DND-41 (cell line): ENCODE measurements around the gene WDR17.

Experiments used
- ATAC-seq: fragments of 200-7000 bp; cut with Tn5 transposase; 3 replicates; pipeline ENCODE4 v1.9.1; 2021; ENCODE audit warnings: low read depth; ENCODE audit not compliant: insufficient read depth
- DNase-seq: peaks from one replicate; pipeline ENCODE4 v3.0.0-alpha.2; 2020
- H2AFZ ChIP-seq: 2 replicates; pipeline ENCODE4 v1.6.0; 2012; ENCODE audit warnings: low read depth, low read length
- H3K27ac ChIP-seq: 2 replicates; pipeline ENCODE4 v1.5.1; 2012; ENCODE audit warnings: low read length, inconsistent platforms
- H3K27me3 ChIP-seq: fragments of 200-600 bp; sonication (generic); 2 replicates; pipeline ENCODE4 v1.6.0; 2012; ENCODE audit warnings: low read length, mild to moderate bottlenecking, inconsistent platforms; ENCODE audit not compliant: insufficient read depth, poor library complexity
- H3K36me3 ChIP-seq: 2 replicates; pipeline ENCODE4 v1.5.1; 2012; ENCODE audit warnings: low read length, inconsistent platforms; ENCODE audit not compliant: insufficient read depth
- H3K4me1 ChIP-seq: 2 replicates; pipeline ENCODE4 v1.5.1; 2012; ENCODE audit warnings: mild to moderate bottlenecking, low read length; ENCODE audit not compliant: insufficient read depth
- H3K4me2 ChIP-seq: 2 replicates; pipeline ENCODE4 v1.6.0; 2012; ENCODE audit warnings: mild to moderate bottlenecking, moderate library complexity, low read length, inconsistent platforms; ENCODE audit not compliant: insufficient read depth
- H3K4me3 ChIP-seq, 2 experiments: fragments of 200-600 bp in 1 of 2; shearing (Covaris generic) in 1 of 2; 2 replicates each; pipeline ENCODE4 v1.5.1; 2012 to 2016; ENCODE audit warnings: inconsistent platforms in 2 of 2, low read length in 2 of 2, mild to moderate bottlenecking in 2 of 2, low read depth in 1 of 2, moderate library complexity in 1 of 2
- H3K79me2 ChIP-seq: 2 replicates; pipeline ENCODE4 v1.6.0; 2012; ENCODE audit warnings: low read length, inconsistent platforms; ENCODE audit not compliant: insufficient read depth
- H3K9ac ChIP-seq: 2 replicates; pipeline ENCODE4 v1.6.0; 2012; ENCODE audit warnings: low read depth, mild to moderate bottlenecking, inconsistent platforms, low read length, moderate library complexity
- H3K9me3 ChIP-seq: 2 replicates; pipeline ENCODE4 v1.5.1; 2012; ENCODE audit warnings: low read length, moderate library complexity, mild to moderate bottlenecking, inconsistent platforms; ENCODE audit not compliant: insufficient read depth, severe bottlenecking
- H4K20me1 ChIP-seq: 2 replicates; pipeline ENCODE4 v1.6.0; 2012; ENCODE audit warnings: low read length; ENCODE audit not compliant: insufficient read depth
- CTCF ChIP-seq: IDR thresholded peaks from 2 replicates; pipeline ENCODE4 v1.5.1; 2012; ENCODE audit warnings: borderline replicate concordance, low read length, moderate library complexity, mild to moderate bottlenecking; ENCODE audit not compliant: poor library complexity, severe bottlenecking; ENCODE audit errors: extremely low read depth
- EZH2 ChIP-seq: IDR thresholded peaks from 3 replicates; pipeline ENCODE4 v1.6.1; 2012; ENCODE audit warnings: borderline replicate concordance, low read depth, mild to moderate bottlenecking, moderate library complexity, low read length, inconsistent platforms; ENCODE audit not compliant: severe bottlenecking

Gene WDR17

GRCh38 chr4:176186067-176186466, 120.4 kb downstream of the WDR17 start:
- H3K27ac ChIP-seq, result no peak overlapping the region
- no peaks in the 10 kb centered on the region for H3K4me1 ChIP-seq
- H3K79me2 ChIP-seq, result no peaks in the 10 kb centered on the region
- no peak for TF ChIP-seq CTCF
- no peak for TF ChIP-seq EZH2
- H3K36me3 ChIP-seq, result no peaks in the 10 kb centered on the region
- H3K4me2 ChIP-seq, result no peak overlapping the region
- H3K27me3 ChIP-seq, result peaks cover 12% of the 10 kb centered on the region
- no peak overlapping the region for H3K4me3 ChIP-seq
- ATAC-seq (no peak), DNase-seq (no peak)
- H3K9me3 ChIP-seq, result no peaks in the 10 kb centered on the region
- no peak overlapping the region for H3K9ac ChIP-seq
- no peaks in the 10 kb centered on the region for H4K20me1 ChIP-seq
- no peak overlapping the region for H2AFZ ChIP-seq

- ATAC-seq (no peak), DNase-seq (no peak)
- TF ChIP-seq CTCF (no peak), EZH2 (no peak)
These were observed 121.2 kb downstream of the WDR17 start for GRCh38 chr4:176186671-176187395.

GRCh38 chr4:176187624-176188023, 122.0 kb downstream of the WDR17 start:
- H3K4me2 ChIP-seq, result no peak overlapping the region
- no peaks in the 10 kb centered on the region for H3K4me1 ChIP-seq
- no peak for ATAC-seq

More at GRCh38 chr4:176186671-176187395, 121.2 kb downstream of the WDR17 start:
- H2AFZ ChIP-seq, result no peak overlapping the region
- H3K79me2 ChIP-seq, result no peaks in the 10 kb centered on the region
- H3K4me3 ChIP-seq, result no peak overlapping the region
- no peak overlapping the region for H3K4me2 ChIP-seq
- H3K9ac ChIP-seq, result no peak overlapping the region
- H3K9me3 ChIP-seq, result no peaks in the 10 kb centered on the region
- no peaks in the 10 kb centered on the region for H4K20me1 ChIP-seq
- no peak overlapping the region for H3K27ac ChIP-seq
- H3K36me3 ChIP-seq, result no peaks in the 10 kb centered on the region
- H3K4me1 ChIP-seq, result no peaks in the 10 kb centered on the region
- peaks cover 14% of the 10 kb centered on the region for H3K27me3 ChIP-seq

More at GRCh38 chr4:176187624-176188023, 122.0 kb downstream of the WDR17 start:
- H3K9me3 ChIP-seq, result no peaks in the 10 kb centered on the region
- no peak for DNase-seq
- H3K9ac ChIP-seq, result no peak overlapping the region
- H3K79me2 ChIP-seq, result no peaks in the 10 kb centered on the region
- H2AFZ ChIP-seq, result no peak overlapping the region
- no peak overlapping the region for H3K27ac ChIP-seq
- no peaks in the 10 kb centered on the region for H4K20me1 ChIP-seq
- H3K4me3 ChIP-seq, result no peak overlapping the region
- peaks cover 22% of the 10 kb centered on the region for H3K27me3 ChIP-seq
- TF ChIP-seq EZH2 (no peak), CTCF (no peak)
- H3K36me3 ChIP-seq, result no peaks in the 10 kb centered on the region
